ENCODE measurements around the gene GOLM1. TPM values are rescaled to one million over a fixed set of nuclear protein-coding genes. Genes with fewer than 3 reads are reported as not detected.

GOLM1 gene
- total RNA-seq, 1 experiment from 2014 or later, result 71.6 TPM

DNA sequence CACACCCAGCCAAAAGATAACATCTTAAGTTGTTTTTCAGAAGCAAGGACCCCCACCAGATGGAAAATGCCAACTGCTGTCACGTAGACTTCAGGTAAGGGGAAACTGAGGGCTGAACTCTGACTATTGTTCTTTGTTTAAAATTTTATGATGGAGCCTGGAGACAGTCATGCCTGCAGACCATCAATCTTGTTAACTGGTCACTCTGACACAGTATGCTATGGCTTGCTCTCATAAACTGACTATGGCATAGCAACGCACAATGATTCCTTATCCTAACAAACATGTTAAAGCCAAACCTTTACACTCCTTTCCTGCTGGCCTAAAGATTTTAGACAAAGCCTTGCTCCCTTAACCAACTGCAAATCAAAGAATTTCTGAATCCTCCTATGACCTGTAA, 43.6 kb upstream of the GOLM1 start:
- H3K23me2 ChIP-seq (ENCODE audit: insufficient read length, low read depth, low read length, poor library complexity, severe bottlenecking), result no peaks in the 10 kb centered on the region
- no peak overlapping the region for H2BK15ac ChIP-seq (ENCODE audit: low read depth, low read length)
- no peaks in the 10 kb centered on the region for H3K79me1 ChIP-seq (ENCODE audit: insufficient read depth, low read depth, low read length, poor library complexity, severe bottlenecking)
- TF ChIP-seq, protein P1, sequence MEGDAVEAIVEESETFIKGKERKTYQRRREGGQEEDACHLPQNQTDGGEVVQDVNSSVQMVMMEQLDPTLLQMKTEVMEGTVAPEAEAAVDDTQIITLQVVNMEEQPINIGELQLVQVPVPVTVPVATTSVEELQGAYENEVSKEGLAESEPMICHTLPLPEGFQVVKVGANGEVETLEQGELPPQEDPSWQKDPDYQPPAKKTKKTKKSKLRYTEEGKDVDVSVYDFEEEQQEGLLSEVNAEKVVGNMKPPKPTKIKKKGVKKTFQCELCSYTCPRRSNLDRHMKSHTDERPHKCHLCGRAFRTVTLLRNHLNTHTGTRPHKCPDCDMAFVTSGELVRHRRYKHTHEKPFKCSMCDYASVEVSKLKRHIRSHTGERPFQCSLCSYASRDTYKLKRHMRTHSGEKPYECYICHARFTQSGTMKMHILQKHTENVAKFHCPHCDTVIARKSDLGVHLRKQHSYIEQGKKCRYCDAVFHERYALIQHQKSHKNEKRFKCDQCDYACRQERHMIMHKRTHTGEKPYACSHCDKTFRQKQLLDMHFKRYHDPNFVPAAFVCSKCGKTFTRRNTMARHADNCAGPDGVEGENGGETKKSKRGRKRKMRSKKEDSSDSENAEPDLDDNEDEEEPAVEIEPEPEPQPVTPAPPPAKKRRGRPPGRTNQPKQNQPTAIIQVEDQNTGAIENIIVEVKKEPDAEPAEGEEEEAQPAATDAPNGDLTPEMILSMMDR (conservative IDR thresholded peaks at IDR 0.05), result no peak
- Mint-ChIP-seq H3K4me3 (no peak overlapping the region), H3K36me3 (ENCODE audit: insufficient read depth in 1 of 3, low read depth in 3 of 3) (peaks cover 10 to 24% (median 15%) of the 10 kb centered on the region in 3 experiments; a peak in 6 of 7 replicates), H3K27me3 (ENCODE audit: low read depth) (peaks cover 2% of the 10 kb centered on the region; the same call in 1 of the 2 replicates), H3K27ac (no peak overlapping the region), H3K4me1 (no peaks in the 10 kb centered on the region), H3K9me3 (peaks cover 21% of the 10 kb centered on the region in 2 experiments)
- H3K27me3 ChIP-seq (ENCODE audit: insufficient read depth, low read length), result no peaks in the 10 kb centered on the region
- H2BK120ac ChIP-seq (ENCODE audit: low read depth, low read length, poor library complexity, severe bottlenecking), result no peak overlapping the region
- H4K91ac ChIP-seq (ENCODE audit: insufficient read length, low read depth, low read length), result no peak overlapping the region
- no peaks in the 10 kb centered on the region for H3K9me3 ChIP-seq (ENCODE audit: control insufficient read depth, low read depth, low read length)
- H3K79me2 ChIP-seq (ENCODE audit: insufficient read depth, low read length), result no peaks in the 10 kb centered on the region
- no peak overlapping the region for H3K4ac ChIP-seq (ENCODE audit: low read depth, low read length)
- H2BK12ac ChIP-seq (ENCODE audit: insufficient read length, low read depth, low read length), result no peak overlapping the region
- DNase-seq, result no peak
- H4K8ac ChIP-seq (replicated peaks; ENCODE audit: insufficient read length, low read depth, low read length), result no peak overlapping the region
- no peak overlapping the region for H2BK5ac ChIP-seq (ENCODE audit: insufficient read length, low read length)
- H3T11ph ChIP-seq (ENCODE audit: low read length), result no peak overlapping the region
- H3K56ac ChIP-seq (ENCODE audit: insufficient read length, low read depth, low read length), result no peak overlapping the region
- no peak overlapping the region for H3K4me2 ChIP-seq (ENCODE audit: insufficient read depth, insufficient read length, low read length)
- no peaks in the 10 kb centered on the region for H3K4me1 ChIP-seq (ENCODE audit: insufficient read depth, low read length)
- no peaks in the 10 kb centered on the region for H4K20me1 ChIP-seq (ENCODE audit: control insufficient read depth, insufficient read depth, insufficient read length)
- H4K5ac ChIP-seq (ENCODE audit: insufficient read length, low read depth, low read length), result no peak overlapping the region
- no peak overlapping the region for H2AFZ ChIP-seq (ENCODE audit: low read length)
- H3K14ac ChIP-seq (ENCODE audit: insufficient read depth, low read length), result no peak overlapping the region
- no peak overlapping the region for H2AK5ac ChIP-seq (ENCODE audit: insufficient read length, low read length)
- no peak overlapping the region for H2BK20ac ChIP-seq (ENCODE audit: low read depth, low read length, poor library complexity, severe bottlenecking)
- no CpG with 5 or more reads among the region's 2 CpGs for WGBS (ENCODE audit: extremely low coverage, insufficient read length, low lambda C conversion rate)
- H3K23ac ChIP-seq (ENCODE audit: insufficient read length, low read depth, low read length), result no peak overlapping the region
- no peak overlapping the region for H3K9ac ChIP-seq (ENCODE audit: extremely low read depth, insufficient read length, low read length)
- no peak overlapping the region for H3K27ac ChIP-seq (ENCODE audit: insufficient read length, low read depth, low read length)
- no peak overlapping the region for H3K18ac ChIP-seq (ENCODE audit: insufficient read length, low read depth, low read length)

Data from H9 (cell line).